BE2C (cell line): Measurements from ENCODE around the gene DDA1.
"Not testable (repeated sequence)": the region's sequence is repeated elsewhere in the genome, so short reads cannot be mapped to it uniquely, and the experiment has no call there.

ENCODE experiments used
- DNase-seq: peaks from one replicate; pipeline ENCODE4 v3.0.0-alpha.2; 2020
- H3K27me3 ChIP-seq: fragments of 250-450 bp; sonication (Bioruptor Pico); 2 replicates; pipeline ENCODE4 v1.5.1; 2020; ENCODE audit warnings: mild to moderate bottlenecking
- H3K36me3 ChIP-seq: fragments of 250-450 bp; sonication (Bioruptor Pico); 2 replicates; pipeline ENCODE4 v1.5.1; 2020; ENCODE audit warnings: mild to moderate bottlenecking
- H3K4me1 ChIP-seq: fragments of 250-450 bp; sonication (Bioruptor Pico); 2 replicates; pipeline ENCODE4 v1.5.1; 2020
- H3K4me3 ChIP-seq: 2 replicates; pipeline ENCODE4 v1.5.1; 2011; ENCODE audit warnings: low read depth, low read length
- H3K9me3 ChIP-seq: fragments of 250-450 bp; sonication (Bioruptor Pico); 2 replicates; pipeline ENCODE4 v1.5.1; 2020
- CTCF ChIP-seq: IDR thresholded peaks from 2 replicates; pipeline ENCODE4 v1.5.1; 2012; ENCODE audit warnings: mild to moderate bottlenecking, low read depth, low read length

The DDA1 gene

GRCh38 chr19:17357724-17358123 lies 48.4 kb downstream of the DDA1 start:
- DNase-seq = no peak
- Histone ChIP-seq H3K36me3 (no peaks in the 10 kb centered on the region), H3K4me1 (no peaks in the 10 kb centered on the region), H3K9me3 (no peaks in the 10 kb centered on the region), H3K27me3 (no peaks in the 10 kb centered on the region), H3K4me3 (no peak overlapping the region)
- TF ChIP-seq CTCF = no peak

- H3K4me3 ChIP-seq = no peak overlapping the region
- H3K27me3 ChIP-seq = no peaks in the 10 kb centered on the region
- no peak for TF ChIP-seq CTCF
- no peaks in the 10 kb centered on the region for H3K4me1 ChIP-seq
- H3K36me3 ChIP-seq = no peaks in the 10 kb centered on the region
- no peak for DNase-seq
- H3K9me3 ChIP-seq = no peaks in the 10 kb centered on the region
Measured at GRCh38 chr19:17358395-17358794, 49.0 kb downstream of the DDA1 start.

GRCh38 chr19:17359905-17360800 lies 50.8 kb downstream of the DDA1 start:
- Histone ChIP-seq H3K27me3 (no peaks in the 10 kb centered on the region), H3K4me1 (no peaks in the 10 kb centered on the region)

GRCh38 chr19:17363852-17364605 lies 54.7 kb downstream of the DDA1 start:
- not testable (repeated sequence) for H3K9me3 ChIP-seq, DNase-seq, H3K27me3 ChIP-seq, H3K4me1 ChIP-seq, H3K4me3 ChIP-seq, H3K36me3 ChIP-seq

More at GRCh38 chr19:17359905-17360800, 50.8 kb downstream of the DDA1 start:
- no peak for DNase-seq
- H3K36me3 ChIP-seq = no peaks in the 10 kb centered on the region
- no peak overlapping the region for H3K4me3 ChIP-seq
- TF ChIP-seq CTCF = no peak
- H3K9me3 ChIP-seq = no peaks in the 10 kb centered on the region

- no peak for TF ChIP-seq CTCF
- no peak for DNase-seq
- Histone ChIP-seq H3K4me3 (no peak overlapping the region), H3K9me3 (no peaks in the 10 kb centered on the region), H3K27me3 (no peaks in the 10 kb centered on the region), H3K4me1 (no peaks in the 10 kb centered on the region), H3K36me3 (no peaks in the 10 kb centered on the region)
Measured at GRCh38 chr19:17365361-17365760, 56.0 kb downstream of the DDA1 start.

GRCh38 chr19:17370026-17370587 lies 60.7 kb downstream of the DDA1 start:
- Histone ChIP-seq H3K27me3 (no peaks in the 10 kb centered on the region), H3K36me3 (no peaks in the 10 kb centered on the region), H3K9me3 (no peaks in the 10 kb centered on the region), H3K4me1 (no peaks in the 10 kb centered on the region), H3K4me3 (no peak overlapping the region)
- no peak for TF ChIP-seq CTCF
- DNase-seq = no peak
